ENCODE data around the gene LAMC1.
"Not testable (repeated sequence)": the region's sequence is repeated elsewhere in the genome, so short reads cannot be mapped to it uniquely, and the experiment has no call there.

The LAMC1 gene

GRCh38 chr1:183070234-183070922, 47.2 kb downstream of the LAMC1 start:
- H3K36me3 ChIP-seq (ENCODE audit: insufficient read depth, low read length) = no peaks in the 10 kb centered on the region
- 0 out of 2 replicates have a peak overlapping the region, but pooled peaks have one; percentile 29 for H3K27ac ChIP-seq (ENCODE audit: low read depth, low read length)
- H3K9me3 ChIP-seq (ENCODE audit: insufficient read depth, low read depth, low read length) = no peaks in the 10 kb centered on the region
- peaks cover 15% of the 10 kb centered on the region for H3K4me1 ChIP-seq (ENCODE audit: insufficient read depth, low read length)
- no peaks in the 10 kb centered on the region for H3K27me3 ChIP-seq (ENCODE audit: insufficient read depth, low read length)
- H3K4me3 ChIP-seq (ENCODE audit: low read length) = no peak overlapping the region
- 85% methylated on average over 3 of the region's 3 CpGs for WGBS
- no peak overlapping the region for H3K9ac ChIP-seq (ENCODE audit: low read depth, low read length)

- Histone ChIP-seq H3K27ac (ENCODE audit: low read depth, low read length) (no peak overlapping the region), H3K27me3 (ENCODE audit: insufficient read depth, low read length) (no peaks in the 10 kb centered on the region), H3K9ac (ENCODE audit: low read depth, low read length) (no peak overlapping the region), H3K4me3 (ENCODE audit: low read length) (no peak overlapping the region), H3K4me1 (ENCODE audit: insufficient read depth, low read length) (peaks cover 16% of the 10 kb centered on the region), H3K36me3 (ENCODE audit: insufficient read depth, low read length) (no peaks in the 10 kb centered on the region), H3K9me3 (ENCODE audit: insufficient read depth, low read depth, low read length) (no peaks in the 10 kb centered on the region)
- 81% methylated on average over 2 of the region's 3 CpGs for WGBS
Measured at GRCh38 chr1:183070923-183071618, 47.9 kb downstream of the LAMC1 start.

- not testable (repeated sequence) for H3K36me3 ChIP-seq (ENCODE audit: insufficient read depth, low read length); H3K27me3 ChIP-seq (ENCODE audit: insufficient read depth, low read length); H3K4me3 ChIP-seq (ENCODE audit: low read length); H3K9me3 ChIP-seq (ENCODE audit: insufficient read depth, low read depth, low read length); H3K9ac ChIP-seq (ENCODE audit: low read depth, low read length); H3K27ac ChIP-seq (ENCODE audit: low read depth, low read length)
- 96% methylated on average over 7 of the region's 7 CpGs for WGBS
- peaks cover 29% of the 10 kb centered on the region for H3K4me1 ChIP-seq (ENCODE audit: insufficient read depth, low read length)
Measured at GRCh38 chr1:183072595-183072994, 49.4 kb downstream of the LAMC1 start.

GRCh38 chr1:183073320-183073719, 50.1 kb downstream of the LAMC1 start:
- H3K27ac ChIP-seq (ENCODE audit: low read depth, low read length) = no peak overlapping the region
- no peak overlapping the region for H3K4me3 ChIP-seq (ENCODE audit: low read length)
- no peak overlapping the region for H3K9ac ChIP-seq (ENCODE audit: low read depth, low read length)
- peaks cover 29% of the 10 kb centered on the region for H3K4me1 ChIP-seq (ENCODE audit: insufficient read depth, low read length)
- no peaks in the 10 kb centered on the region for H3K27me3 ChIP-seq (ENCODE audit: insufficient read depth, low read length)
- no peaks in the 10 kb centered on the region for H3K36me3 ChIP-seq (ENCODE audit: insufficient read depth, low read length)
- no peaks in the 10 kb centered on the region for H3K9me3 ChIP-seq (ENCODE audit: insufficient read depth, low read depth, low read length)

- Histone ChIP-seq H3K27ac (ENCODE audit: low read depth, low read length) (no peak overlapping the region), H3K4me1 (ENCODE audit: insufficient read depth, low read length) (peaks cover 29% of the 10 kb centered on the region), H3K27me3 (ENCODE audit: insufficient read depth, low read length) (no peaks in the 10 kb centered on the region), H3K4me3 (ENCODE audit: low read length) (no peak overlapping the region), H3K9ac (ENCODE audit: low read depth, low read length) (no peak overlapping the region), H3K36me3 (ENCODE audit: insufficient read depth, low read length) (no peaks in the 10 kb centered on the region), H3K9me3 (ENCODE audit: insufficient read depth, low read depth, low read length) (no peaks in the 10 kb centered on the region)
- 100% methylated on average over 2 of the region's 2 CpGs for WGBS
Measured at GRCh38 chr1:183074215-183074614, 51.0 kb downstream of the LAMC1 start.

- H3K27me3 ChIP-seq (ENCODE audit: insufficient read depth, low read length) = no peaks in the 10 kb centered on the region
- WGBS = no CpG with 5 or more reads among the region's 1 CpG
- peaks cover 21% of the 10 kb centered on the region for H3K4me1 ChIP-seq (ENCODE audit: insufficient read depth, low read length)
Measured at GRCh38 chr1:183075861-183076260, 52.6 kb downstream of the LAMC1 start.

GRCh38 chr1:183077097-183077496, 53.9 kb downstream of the LAMC1 start:
- Histone ChIP-seq H3K4me1 (ENCODE audit: insufficient read depth, low read length) (peaks cover 18% of the 10 kb centered on the region), H3K9ac (ENCODE audit: low read depth, low read length) (no peak overlapping the region), H3K27me3 (ENCODE audit: insufficient read depth, low read length) (no peaks in the 10 kb centered on the region), H3K36me3 (ENCODE audit: insufficient read depth, low read length) (no peaks in the 10 kb centered on the region), H3K27ac (ENCODE audit: low read depth, low read length) (no peak overlapping the region), H3K4me3 (ENCODE audit: low read length) (no peak overlapping the region), H3K9me3 (ENCODE audit: insufficient read depth, low read depth, low read length) (no peaks in the 10 kb centered on the region)
- 44% methylated on average over 1 of the region's 1 CpG for WGBS

More at GRCh38 chr1:183075861-183076260, 52.6 kb downstream of the LAMC1 start:
- Histone ChIP-seq H3K9me3 (ENCODE audit: insufficient read depth, low read depth, low read length) (no peaks in the 10 kb centered on the region), H3K4me3 (ENCODE audit: low read length) (no peak overlapping the region), H3K27ac (ENCODE audit: low read depth, low read length) (no peak overlapping the region), H3K9ac (ENCODE audit: low read depth, low read length) (no peak overlapping the region), H3K36me3 (ENCODE audit: insufficient read depth, low read length) (no peaks in the 10 kb centered on the region)

GRCh38 chr1:183079712-183080388, 56.6 kb downstream of the LAMC1 start:
- no peak overlapping the region for H3K27ac ChIP-seq (ENCODE audit: low read depth, low read length)
- peaks cover 18% of the 10 kb centered on the region for H3K4me1 ChIP-seq (ENCODE audit: insufficient read depth, low read length)
- 93% methylated on average over 7 of the region's 8 CpGs for WGBS
- no peaks in the 10 kb centered on the region for H3K36me3 ChIP-seq (ENCODE audit: insufficient read depth, low read length)
- no peak overlapping the region for H3K4me3 ChIP-seq (ENCODE audit: low read length)
- no peak overlapping the region for H3K9ac ChIP-seq (ENCODE audit: low read depth, low read length)
- H3K27me3 ChIP-seq (ENCODE audit: insufficient read depth, low read length) = no peaks in the 10 kb centered on the region
- H3K9me3 ChIP-seq (ENCODE audit: insufficient read depth, low read depth, low read length) = no peaks in the 10 kb centered on the region

GRCh38 chr1:183080406-183080805, 57.2 kb downstream of the LAMC1 start:
- Histone ChIP-seq H3K4me3 (ENCODE audit: low read length) (no peak overlapping the region), H3K27me3 (ENCODE audit: insufficient read depth, low read length) (no peaks in the 10 kb centered on the region), H3K27ac (ENCODE audit: low read depth, low read length) (no peak overlapping the region), H3K9me3 (ENCODE audit: insufficient read depth, low read depth, low read length) (no peaks in the 10 kb centered on the region), H3K9ac (ENCODE audit: low read depth, low read length) (no peak overlapping the region), H3K4me1 (ENCODE audit: insufficient read depth, low read length) (peaks cover 18% of the 10 kb centered on the region), H3K36me3 (ENCODE audit: insufficient read depth, low read length) (no peaks in the 10 kb centered on the region)
- WGBS = 86% methylated on average over 2 of the region's 2 CpGs

GRCh38 chr1:183081402-183082120, 58.3 kb downstream of the LAMC1 start:
- Histone ChIP-seq H3K9ac (ENCODE audit: low read depth, low read length) (no peak overlapping the region), H3K4me1 (ENCODE audit: insufficient read depth, low read length) (peaks cover 13% of the 10 kb centered on the region), H3K27me3 (ENCODE audit: insufficient read depth, low read length) (no peaks in the 10 kb centered on the region), H3K4me3 (ENCODE audit: low read length) (no peak overlapping the region), H3K27ac (ENCODE audit: low read depth, low read length) (no peak overlapping the region), H3K36me3 (ENCODE audit: insufficient read depth, low read length) (no peaks in the 10 kb centered on the region), H3K9me3 (ENCODE audit: insufficient read depth, low read depth, low read length) (no peaks in the 10 kb centered on the region)
- 94% methylated on average over 2 of the region's 4 CpGs for WGBS

GRCh38 chr1:183082650-183083049, 59.4 kb downstream of the LAMC1 start:
- Histone ChIP-seq H3K27me3 (ENCODE audit: insufficient read depth, low read length) (no peaks in the 10 kb centered on the region), H3K4me3 (ENCODE audit: low read length) (no peak overlapping the region), H3K36me3 (ENCODE audit: insufficient read depth, low read length) (no peaks in the 10 kb centered on the region), H3K9me3 (ENCODE audit: insufficient read depth, low read depth, low read length) (no peaks in the 10 kb centered on the region), H3K27ac (ENCODE audit: low read depth, low read length) (no peak overlapping the region), H3K9ac (ENCODE audit: low read depth, low read length) (no peak overlapping the region), H3K4me1 (ENCODE audit: insufficient read depth, low read length) (peaks cover 5% of the 10 kb centered on the region; the same call in 1 of the 2 replicates)
- 96% methylated on average over 1 of the region's 1 CpG for WGBS

All from HUES64 (cell line).